ENCODE results near the gene MLIP. TPM values are rescaled to one million over a fixed set of nuclear protein-coding genes. Genes with fewer than 3 reads are reported as not detected.

MLIP gene
- total and polyA plus RNA-seq, 4 experiments from 2014 or later: not detected

- intact Hi-C loops (cut with micrococcal nuclease): no loop called here
- Mint-ChIP-seq H3K4me3 (no peak overlapping the region), H3K27ac (no peak overlapping the region), H3K27me3 (no peaks in the 10 kb centered on the region), H3K36me3 (no peaks in the 10 kb centered on the region), H3K4me1 (no peaks in the 10 kb centered on the region), H3K9me3 (peaks cover 0 to 16% (median 4%) of the 10 kb centered on the region in 8 donors)
- H3K4me3 ChIP-seq (ENCODE audit: low read length in 2 of 2): no peak overlapping the region
- H3K27me3 ChIP-seq (ENCODE audit: insufficient read depth, low read length): no peaks in the 10 kb centered on the region
- CTCF ChIA-PET (ENCODE audit: partially characterized antibody): no interaction called here
- no peak for DNase-seq
- no peaks in the 10 kb centered on the region for H3K4me1 ChIP-seq (ENCODE audit: insufficient read depth, low read length)
- H3K9me3 ChIP-seq (ENCODE audit: control insufficient read depth in 1 of 2, low read length in 2 of 2): no peaks in the 10 kb centered on the region
- no peak overlapping the region for H3K27ac ChIP-seq (ENCODE audit: low read depth, low read length)
- no peaks in the 10 kb centered on the region for H3K36me3 ChIP-seq (ENCODE audit: insufficient read depth, low read length)
- POLR2A ChIA-PET (ENCODE audit: partially characterized antibody): no interaction called here
Measured at GRCh38 chr6:54273214-54273820, 162.1 kb downstream of the MLIP start.

GRCh38 chr6:54274383-54274782, 163.1 kb downstream of the MLIP start:
- no peak overlapping the region for H3K4me3 ChIP-seq (ENCODE audit: low read length in 2 of 2)
- ChIA-PET CTCF (ENCODE audit: partially characterized antibody) (no interaction called here), POLR2A (ENCODE audit: partially characterized antibody) (no interaction called here)
- no peaks in the 10 kb centered on the region for H3K36me3 ChIP-seq (ENCODE audit: insufficient read depth, low read length)
- no peak overlapping the region for H3K27ac Mint-ChIP-seq
- H3K9me3 Mint-ChIP-seq: peaks cover 2 to 25% (median 8%) of the 10 kb centered on the region in 8 donors
- no peak overlapping the region for H3K4me3 Mint-ChIP-seq
- no peaks in the 10 kb centered on the region for H3K4me1 ChIP-seq (ENCODE audit: insufficient read depth, low read length)
- no peaks in the 10 kb centered on the region for H3K27me3 ChIP-seq (ENCODE audit: insufficient read depth, low read length)
- no peaks in the 10 kb centered on the region for H3K36me3 Mint-ChIP-seq
- H3K9me3 ChIP-seq (ENCODE audit: control insufficient read depth in 1 of 2, low read length in 2 of 2): no peaks in the 10 kb centered on the region
- no peaks in the 10 kb centered on the region for H3K4me1 Mint-ChIP-seq
- intact Hi-C loops (cut with micrococcal nuclease): no loop called here
- DNase-seq: no peak
- no peaks in the 10 kb centered on the region for H3K27me3 Mint-ChIP-seq
- H3K27ac ChIP-seq (ENCODE audit: low read depth, low read length): no peak overlapping the region

- H3K36me3 Mint-ChIP-seq: no peaks in the 10 kb centered on the region
- no peaks in the 10 kb centered on the region for H3K27me3 Mint-ChIP-seq
- Histone ChIP-seq H3K9me3 (ENCODE audit: control insufficient read depth in 1 of 2, low read length in 2 of 2) (no peaks in the 10 kb centered on the region), H3K27ac (ENCODE audit: low read depth, low read length) (no peak overlapping the region), H3K4me1 (ENCODE audit: insufficient read depth, low read length) (no peaks in the 10 kb centered on the region), H3K36me3 (ENCODE audit: insufficient read depth, low read length) (no peaks in the 10 kb centered on the region), H3K4me3 (ENCODE audit: low read length in 2 of 2) (no peak overlapping the region), H3K27me3 (ENCODE audit: insufficient read depth, low read length) (no peaks in the 10 kb centered on the region)
- H3K4me1 Mint-ChIP-seq: no peaks in the 10 kb centered on the region
- no peak for DNase-seq
- H3K4me3 Mint-ChIP-seq: no peak overlapping the region
- intact Hi-C loops (cut with micrococcal nuclease): no loop called here
- ChIA-PET POLR2A (ENCODE audit: partially characterized antibody) (no interaction called here), CTCF (ENCODE audit: partially characterized antibody) (no interaction called here)
- H3K27ac Mint-ChIP-seq: no peak overlapping the region
- H3K9me3 Mint-ChIP-seq: peaks cover 2 to 20% (median 7%) of the 10 kb centered on the region in 8 donors
Measured at GRCh38 chr6:54282186-54282585, 170.9 kb downstream of the MLIP start.

GRCh38 chr6:54284161-54284860, 173.1 kb downstream of the MLIP start:
- ChIA-PET POLR2A (ENCODE audit: partially characterized antibody) (no interaction called here), CTCF (ENCODE audit: partially characterized antibody) (no interaction called here)
- Mint-ChIP-seq H3K36me3 (no peaks in the 10 kb centered on the region), H3K27me3 (no peaks in the 10 kb centered on the region), H3K9me3 (peaks cover 2 to 7% (median 3%) of the 10 kb centered on the region in 8 donors), H3K27ac (no peak overlapping the region), H3K4me1 (no peaks in the 10 kb centered on the region), H3K4me3 (no peak overlapping the region)
- Histone ChIP-seq H3K4me1 (ENCODE audit: insufficient read depth, low read length) (no peaks in the 10 kb centered on the region), H3K27ac (ENCODE audit: low read depth, low read length) (no peak overlapping the region), H3K36me3 (ENCODE audit: insufficient read depth, low read length) (no peaks in the 10 kb centered on the region), H3K4me3 (ENCODE audit: low read length in 2 of 2) (no peak overlapping the region), H3K9me3 (ENCODE audit: control insufficient read depth in 1 of 2, low read length in 2 of 2) (no peaks in the 10 kb centered on the region), H3K27me3 (ENCODE audit: insufficient read depth, low read length) (no peaks in the 10 kb centered on the region)
- intact Hi-C loops (cut with micrococcal nuclease): no loop called here
- DNase-seq: no peak

- intact Hi-C loops (cut with micrococcal nuclease): no loop called here
- no peak for DNase-seq
- Histone ChIP-seq H3K4me3 (ENCODE audit: low read length in 2 of 2) (no peak overlapping the region), H3K9me3 (ENCODE audit: control insufficient read depth in 1 of 2, low read length in 2 of 2) (no peaks in the 10 kb centered on the region), H3K4me1 (ENCODE audit: insufficient read depth, low read length) (no peaks in the 10 kb centered on the region), H3K27me3 (ENCODE audit: insufficient read depth, low read length) (no peaks in the 10 kb centered on the region), H3K36me3 (ENCODE audit: insufficient read depth, low read length) (no peaks in the 10 kb centered on the region), H3K27ac (ENCODE audit: low read depth, low read length) (no peak overlapping the region)
- Mint-ChIP-seq H3K4me3 (no peak overlapping the region), H3K27me3 (no peaks in the 10 kb centered on the region), H3K27ac (no peak overlapping the region), H3K4me1 (no peaks in the 10 kb centered on the region), H3K36me3 (no peaks in the 10 kb centered on the region), H3K9me3 (peaks cover 2 to 8% (median 3%) of the 10 kb centered on the region in 8 donors)
- ChIA-PET CTCF (ENCODE audit: partially characterized antibody) (no interaction called here), POLR2A (ENCODE audit: partially characterized antibody) (no interaction called here)
Measured at GRCh38 chr6:54285595-54285994, 174.4 kb downstream of the MLIP start.

GRCh38 chr6:54286141-54286540, 174.9 kb downstream of the MLIP start:
- no peak for DNase-seq
- Histone ChIP-seq H3K27ac (ENCODE audit: low read depth, low read length) (no peak overlapping the region), H3K27me3 (ENCODE audit: insufficient read depth, low read length) (no peaks in the 10 kb centered on the region), H3K9me3 (ENCODE audit: control insufficient read depth in 1 of 2, low read length in 2 of 2) (no peaks in the 10 kb centered on the region), H3K4me1 (ENCODE audit: insufficient read depth, low read length) (no peaks in the 10 kb centered on the region), H3K36me3 (ENCODE audit: insufficient read depth, low read length) (no peaks in the 10 kb centered on the region), H3K4me3 (ENCODE audit: low read length in 2 of 2) (no peak overlapping the region)
- ChIA-PET CTCF (ENCODE audit: partially characterized antibody) (no interaction called here), POLR2A (ENCODE audit: partially characterized antibody) (no interaction called here)
- intact Hi-C loops (cut with micrococcal nuclease): no loop called here
- Mint-ChIP-seq H3K27me3 (no peaks in the 10 kb centered on the region), H3K9me3 (peaks cover 2 to 10% (median 4%) of the 10 kb centered on the region in 8 donors), H3K36me3 (no peaks in the 10 kb centered on the region), H3K27ac (no peak overlapping the region), H3K4me1 (no peaks in the 10 kb centered on the region), H3K4me3 (no peak overlapping the region)

GRCh38 chr6:54288474-54288873, 177.2 kb downstream of the MLIP start:
- no peaks in the 10 kb centered on the region for H3K4me1 Mint-ChIP-seq
- Histone ChIP-seq H3K9me3 (ENCODE audit: control insufficient read depth in 1 of 2, low read length in 2 of 2) (no peaks in the 10 kb centered on the region), H3K27ac (ENCODE audit: low read depth, low read length) (no peak overlapping the region), H3K36me3 (ENCODE audit: insufficient read depth, low read length) (no peaks in the 10 kb centered on the region), H3K27me3 (ENCODE audit: insufficient read depth, low read length) (no peaks in the 10 kb centered on the region), H3K4me3 (ENCODE audit: low read length in 2 of 2) (no peak overlapping the region), H3K4me1 (ENCODE audit: insufficient read depth, low read length) (no peaks in the 10 kb centered on the region)
- no peak overlapping the region for H3K27ac Mint-ChIP-seq
- H3K9me3 Mint-ChIP-seq: peaks cover 0 to 9% (median 3%) of the 10 kb centered on the region in 8 donors
- no peaks in the 10 kb centered on the region for H3K36me3 Mint-ChIP-seq
- intact Hi-C loops (cut with micrococcal nuclease): no loop called here
- POLR2A ChIA-PET (ENCODE audit: partially characterized antibody): no interaction called here
- H3K4me3 Mint-ChIP-seq: no peak overlapping the region
- H3K27me3 Mint-ChIP-seq: no peaks in the 10 kb centered on the region
- no peak for DNase-seq
- CTCF ChIA-PET (ENCODE audit: partially characterized antibody): no interaction called here

Data from CD4-positive, alpha-beta memory T cell (primary cell).